Globus pallidus (tissue), 1 donor: ENCODE results near the gene NEUROG1.
A peak's percentile ranks its signal among the peaks of the same experiment; 100 is the strongest.

Experiments
- DNase-seq: peaks from one replicate; pipeline ENCODE4 v3.0.0-alpha.2; 2015; ENCODE audit warnings: low spot score

NEUROG1 gene

DNA sequence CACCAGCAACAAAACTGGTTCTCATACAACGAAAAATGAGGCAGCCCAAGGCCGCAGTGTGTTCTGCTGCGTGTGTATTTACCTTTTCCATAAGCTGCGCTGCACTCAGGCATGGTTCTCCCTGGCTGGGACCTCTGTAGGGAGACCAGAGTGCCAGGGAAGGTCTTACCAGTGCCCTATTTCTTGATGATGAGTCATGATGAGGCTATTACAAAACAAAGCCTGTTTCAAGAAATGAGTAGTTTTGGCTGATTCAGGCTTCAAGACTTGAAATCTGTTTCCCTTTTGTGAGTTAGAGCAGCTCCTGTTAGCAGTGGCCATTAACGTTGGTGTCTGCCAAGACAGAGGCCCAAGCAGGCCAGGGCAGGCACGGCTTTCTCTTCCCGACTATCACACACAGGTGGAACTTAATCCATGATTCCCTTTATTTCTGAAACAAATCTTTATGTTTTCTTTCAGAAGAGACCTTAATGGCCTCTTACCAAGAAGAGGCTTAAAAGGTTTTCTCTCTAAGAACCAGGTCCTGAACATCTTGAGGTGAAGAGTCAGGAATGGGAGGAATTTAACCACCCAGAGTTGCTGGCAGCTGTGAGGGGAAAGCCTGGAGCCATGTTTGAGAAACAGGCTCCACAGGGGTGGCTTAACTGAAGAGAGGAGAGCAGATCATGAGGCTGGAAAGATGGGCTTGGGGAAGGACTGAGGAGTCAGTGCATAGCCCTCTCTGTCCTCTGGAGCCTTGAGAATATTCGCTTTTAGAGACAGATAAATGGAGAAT, 42.2 kb downstream of the NEUROG1 start:
- no peak for DNase-seq

DNA sequence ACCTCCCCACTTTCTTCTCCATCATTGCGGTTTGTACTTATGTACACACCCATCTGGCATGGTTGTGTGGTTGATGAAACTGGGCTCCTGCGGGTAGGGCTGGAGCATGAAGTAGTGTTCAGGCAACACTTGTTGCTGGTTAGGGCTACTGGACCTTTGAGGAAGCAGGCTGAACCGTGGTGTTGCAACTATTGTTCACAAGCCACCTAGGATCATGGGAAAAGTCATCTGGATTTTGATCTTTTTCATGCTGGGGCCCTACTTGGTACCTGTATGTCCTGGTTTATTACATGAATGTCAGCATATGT, 43.5 kb downstream of the NEUROG1 start:
- no peak for DNase-seq

GRCh38 chr5:135491552-135492318, 44.0 kb downstream of the NEUROG1 start:
- DNase-seq, result no peak

- no peak for DNase-seq
Measured at GRCh38 chr5:135491038-135491551, 44.7 kb downstream of the NEUROG1 start.

DNA sequence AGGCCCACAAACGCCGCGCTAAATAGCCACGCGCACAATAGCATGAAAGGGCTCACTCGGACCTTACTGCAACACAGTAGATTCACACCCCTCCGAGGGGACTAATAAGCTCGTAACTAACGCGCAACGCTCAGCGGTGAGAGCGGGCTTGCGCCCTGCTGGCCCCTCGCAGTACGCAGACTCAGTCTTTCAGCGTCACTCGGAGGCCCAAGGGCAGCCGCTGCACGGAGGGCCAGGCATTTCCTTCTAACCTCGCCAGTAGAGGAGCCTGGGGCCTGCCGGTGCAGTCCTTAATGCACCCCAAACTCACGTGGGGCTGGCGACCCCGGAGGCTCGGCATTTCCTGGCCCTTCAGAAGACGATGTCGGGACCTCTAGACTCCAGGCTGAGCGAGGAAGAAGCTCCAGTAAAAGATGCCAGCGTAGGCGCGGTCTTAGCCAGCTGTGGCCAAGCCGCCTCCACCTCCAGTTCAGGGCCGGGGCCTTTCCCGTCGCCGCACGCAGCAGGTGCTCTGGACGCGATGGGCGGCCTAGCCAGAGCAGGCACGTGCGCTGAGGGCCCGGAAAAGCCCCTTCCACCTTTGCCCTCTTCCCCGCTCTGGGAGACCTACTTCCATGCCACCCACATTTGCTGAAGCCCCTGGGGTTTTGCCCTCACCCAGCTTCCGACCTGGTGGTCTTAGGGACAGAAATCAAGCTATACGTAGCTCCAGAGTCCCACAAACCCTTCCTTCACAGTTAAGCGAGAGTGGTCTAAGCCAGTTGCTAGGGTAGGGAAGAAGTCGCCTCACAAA, 45.3 kb downstream of the NEUROG1 start:
- DNase-seq, result no peak

DNA sequence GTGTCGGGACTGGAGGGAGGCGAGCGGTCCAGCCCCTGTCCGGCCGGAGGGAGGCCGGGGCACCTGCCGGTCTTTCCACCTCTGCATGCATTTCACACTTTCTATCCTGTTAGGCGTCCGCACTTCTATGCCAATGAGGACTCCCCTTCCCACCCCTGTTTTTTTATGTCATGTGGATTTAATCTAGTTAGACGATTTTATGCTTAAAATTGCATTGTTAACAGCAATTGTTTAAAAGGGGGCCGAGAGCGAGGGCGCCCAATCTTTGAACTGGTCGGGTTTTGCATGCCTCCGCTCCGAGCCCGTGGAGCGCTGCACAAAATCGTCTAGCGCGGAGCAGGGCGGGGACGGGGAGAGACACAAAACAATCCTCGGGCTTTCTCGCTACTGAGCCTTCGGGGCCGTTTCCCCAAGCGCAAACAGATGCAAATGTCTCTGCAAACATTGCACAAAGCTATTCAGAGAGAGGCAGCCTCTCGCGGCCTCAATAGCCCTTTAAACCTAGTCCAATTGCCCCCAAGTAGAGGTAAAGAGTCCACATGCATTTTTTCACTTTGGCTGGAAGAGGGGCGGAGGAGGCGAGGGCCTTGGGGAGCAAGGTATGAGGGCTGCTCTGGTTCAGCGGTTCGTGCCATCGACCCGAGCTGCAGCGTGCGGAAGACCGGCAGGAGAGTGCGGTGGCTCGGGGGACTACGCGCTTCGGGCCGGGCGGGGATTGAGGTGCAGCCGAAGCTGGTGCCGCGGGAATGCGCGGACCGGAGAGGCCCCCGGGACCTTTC, 46.1 kb downstream of the NEUROG1 start:
- DNase-seq, result no peak

- DNase-seq, result peak; percentile 32
Measured at GRCh38 chr5:135488727-135489465, 46.9 kb downstream of the NEUROG1 start.

GRCh38 chr5:135487839-135488514, 47.8 kb downstream of the NEUROG1 start:
- no peak for DNase-seq

DNA sequence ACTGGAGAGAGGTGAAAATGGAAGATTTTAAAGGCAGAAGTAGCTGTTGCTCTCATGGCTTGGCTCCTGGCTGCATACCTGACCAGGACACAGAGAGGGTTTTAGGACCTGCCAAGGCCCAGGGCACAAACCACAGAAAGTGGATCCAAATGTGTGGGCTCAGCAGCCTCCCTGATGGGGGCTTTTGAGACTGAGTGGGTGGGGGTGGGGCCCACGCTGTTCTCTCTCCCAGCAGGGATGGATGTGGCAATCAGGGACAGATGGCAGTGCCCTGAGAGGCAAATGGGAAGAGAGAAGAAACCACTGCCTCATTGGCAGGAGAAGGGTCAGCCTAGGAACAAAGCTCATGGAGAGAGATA, 48.7 kb downstream of the NEUROG1 start:
- DNase-seq, result no peak

- DNase-seq, result no peak
Measured at GRCh38 chr5:135486131-135487036, 49.4 kb downstream of the NEUROG1 start.

GRCh38 chr5:135484674-135485086, 51.1 kb downstream of the NEUROG1 start:
- no peak for DNase-seq
